Body of pancreas (tissue), 4 donors: ENCODE measurements around the gene RIPOR2. TPM values are rescaled to one million over a fixed set of nuclear protein-coding genes. Genes with fewer than 3 reads are reported as not detected.

Experiments used
- ATAC-seq: fragments of 150-250 bp; one replicate; pipeline ENCODE4 v1.9.1; 2016
- DNase-seq, 4 donors: peaks; one replicate each; pipeline ENCODE4 v3.0.0-alpha.2; 2019
- H3K27ac ChIP-seq, 4 donors: fragments of 200-600 bp; sonication (generic); 1 replicate in 3 of 4; 2 replicates in 1 of 4; pipeline versions ENCODE4 v1.5.1 to v1.6.1; 2016 to 2019; ENCODE audit warnings: mild to moderate bottlenecking in 1 of 4, mixed read lengths in 1 of 4, moderate library complexity in 1 of 4
- H3K27me3 ChIP-seq, 2 donors: fragments of 200-600 bp; sonication (generic); one replicate each; pipeline ENCODE4 v1.6.0; 2016; ENCODE audit warnings: mild to moderate bottlenecking in 1 of 2
- H3K36me3 ChIP-seq, 2 donors: fragments of 200-600 bp; sonication (generic); replicated peaks in 1 of 2; 2 replicates each; pipeline ENCODE4 v1.5.1; 2016; ENCODE audit warnings: low read depth in 2 of 2; ENCODE audit not compliant: insufficient read depth in 1 of 2
- H3K4me1 ChIP-seq: fragments of 200-600 bp; sonication (generic); one replicate; pipeline ENCODE4 v1.6.0; 2016
- H3K4me3 ChIP-seq, 2 donors: fragments of 200-600 bp; sonication (generic); 1 replicate in 1 of 2; 2 replicates in 1 of 2; pipeline ENCODE4 v1.5.1; 2016 to 2019
- H3K9me3 ChIP-seq, 3 donors: fragments of 200-600 bp; sonication (generic); 1 replicate in 2 of 3; 2 replicates in 1 of 3; pipeline ENCODE4 v1.5.1; 2016
- CTCF ChIP-seq, 7 experiments: fragments of 450-650 bp in 4 of 7; fragments of 200-600 bp in 3 of 7; sonication (generic) in 3 of 7; IDR thresholded peaks; one replicate each; pipeline ENCODE4 v1.5.1; 2016 to 2019; ENCODE audit warnings: antibody characterized with exemption in 7 of 7
- POLR2A ChIP-seq, 3 donors: fragments of 450-650 bp; IDR thresholded peaks; one replicate each; pipeline ENCODE4 v1.6.1; 2016; ENCODE audit warnings: antibody characterized with exemption in 3 of 3, mild to moderate bottlenecking in 2 of 3
- WGBS, 2 donors: methylation state at CpG; one replicate each; pipeline ENCODE4 v1.1.5; 2017; 5-methylcytosine and 5-hydroxymethylcytosine counted together
- intact Hi-C: fragments of 100-400 bp; cut with DNase I; formaldehyde crosslinking; loops from one replicate; pipeline ENCODE4 v1.15.1; 2023
- total RNA-seq, 2 donors: library from RNA; depleted of rRNA; stranded (reverse); fragments of >200 nt; gene quantifications; one replicate each; pipeline ENCODE4 v1.1.0, GENCODE V29; 2016

The RIPOR2 gene
- total RNA-seq, 2 donors from 2014 or later: 1.3 to 1.6 TPM

DNA sequence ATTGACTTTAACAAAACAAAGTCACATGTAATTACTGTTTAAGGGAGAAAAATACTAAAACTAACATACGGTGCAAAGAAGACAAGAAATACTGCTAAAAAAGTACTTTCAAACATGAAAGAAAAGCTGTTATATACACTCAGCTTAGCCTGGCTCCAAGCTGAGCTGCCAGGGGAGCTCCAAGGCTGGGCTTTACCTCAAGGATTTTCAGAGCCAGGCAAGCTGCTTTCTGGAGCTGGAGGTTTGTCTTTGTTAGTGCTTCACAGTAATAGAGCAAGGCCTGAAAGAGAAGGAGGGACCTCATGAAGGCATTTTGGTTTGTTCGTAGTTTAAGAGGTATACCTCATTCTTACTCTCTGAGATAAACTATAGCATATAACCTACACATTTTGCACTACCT, 117.4 kb downstream of the RIPOR2 start:
- WGBS, 2 donors: 62 to 68% methylated on average over 2 of the region's 2 CpGs
- DNase-seq (no peak), ATAC-seq (no peak)
- Histone ChIP-seq H3K9me3 (no peaks in the 10 kb centered on the region), H3K4me3 (no peak overlapping the region), H3K27ac (peak overlapping the region in 1 of 4 donors; percentile 5), H3K36me3 (no peaks in the 10 kb centered on the region), H3K4me1 (no peaks in the 10 kb centered on the region), H3K27me3 (no peaks in the 10 kb centered on the region)
- no peak for TF ChIP-seq POLR2A (IDR thresholded peaks at IDR 0.05)
- TF ChIP-seq CTCF (IDR thresholded peaks at IDR 0.05): no peak
- intact Hi-C loops: no loop called here

DNA sequence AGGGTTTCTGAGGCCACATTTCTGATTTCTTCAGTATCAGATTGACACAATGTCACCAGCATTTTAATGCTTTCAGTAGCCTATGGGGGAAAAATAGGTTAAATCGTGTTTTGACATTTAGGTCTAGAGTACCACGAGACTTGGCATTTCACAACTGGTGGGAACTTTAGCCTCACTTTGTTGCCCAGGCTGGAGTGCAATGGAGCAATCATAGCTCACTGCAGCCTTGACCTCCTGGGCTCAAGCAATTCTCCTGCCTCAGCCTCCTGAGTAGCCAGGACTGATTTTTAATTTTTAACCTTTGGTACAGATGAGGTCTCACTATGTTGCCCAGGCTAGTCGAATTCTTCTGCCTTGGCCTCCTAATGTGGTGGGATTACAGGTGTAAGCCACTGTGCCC, 126.0 kb downstream of the RIPOR2 start:
- ATAC-seq (no peak), DNase-seq (no peak)
- H3K27ac ChIP-seq: no peak overlapping the region
- intact Hi-C loops: no loop called here
- 76 to 86% methylated on average over 2 to 3 of the region's 3 CpGs for WGBS, 2 donors
- no peak for TF ChIP-seq POLR2A (IDR thresholded peaks at IDR 0.05)
- no peak for TF ChIP-seq CTCF (IDR thresholded peaks at IDR 0.05)
- H3K9me3 ChIP-seq: no peaks in the 10 kb centered on the region
- H3K4me3 ChIP-seq: no peak overlapping the region
- no peaks in the 10 kb centered on the region for H3K36me3 ChIP-seq
- no peaks in the 10 kb centered on the region for H3K4me1 ChIP-seq
- no peaks in the 10 kb centered on the region for H3K27me3 ChIP-seq

GRCh38 chr6:24807584-24807983, 128.2 kb downstream of the RIPOR2 start:
- no peak overlapping the region for H3K27ac ChIP-seq
- no peaks in the 10 kb centered on the region for H3K27me3 ChIP-seq
- no peaks in the 10 kb centered on the region for H3K9me3 ChIP-seq
- ATAC-seq: no peak
- TF ChIP-seq POLR2A (IDR thresholded peaks at IDR 0.05) (no peak), CTCF (IDR thresholded peaks at IDR 0.05) (no peak)
- intact Hi-C loops: no loop called here
- WGBS, 2 donors: 95 to 100% methylated on average over 3 of the region's 3 CpGs
- H3K36me3 ChIP-seq: no peaks in the 10 kb centered on the region
- H3K4me3 ChIP-seq: no peak overlapping the region
- H3K4me1 ChIP-seq: peaks cover 12% of the 10 kb centered on the region
- no peak for DNase-seq

DNA sequence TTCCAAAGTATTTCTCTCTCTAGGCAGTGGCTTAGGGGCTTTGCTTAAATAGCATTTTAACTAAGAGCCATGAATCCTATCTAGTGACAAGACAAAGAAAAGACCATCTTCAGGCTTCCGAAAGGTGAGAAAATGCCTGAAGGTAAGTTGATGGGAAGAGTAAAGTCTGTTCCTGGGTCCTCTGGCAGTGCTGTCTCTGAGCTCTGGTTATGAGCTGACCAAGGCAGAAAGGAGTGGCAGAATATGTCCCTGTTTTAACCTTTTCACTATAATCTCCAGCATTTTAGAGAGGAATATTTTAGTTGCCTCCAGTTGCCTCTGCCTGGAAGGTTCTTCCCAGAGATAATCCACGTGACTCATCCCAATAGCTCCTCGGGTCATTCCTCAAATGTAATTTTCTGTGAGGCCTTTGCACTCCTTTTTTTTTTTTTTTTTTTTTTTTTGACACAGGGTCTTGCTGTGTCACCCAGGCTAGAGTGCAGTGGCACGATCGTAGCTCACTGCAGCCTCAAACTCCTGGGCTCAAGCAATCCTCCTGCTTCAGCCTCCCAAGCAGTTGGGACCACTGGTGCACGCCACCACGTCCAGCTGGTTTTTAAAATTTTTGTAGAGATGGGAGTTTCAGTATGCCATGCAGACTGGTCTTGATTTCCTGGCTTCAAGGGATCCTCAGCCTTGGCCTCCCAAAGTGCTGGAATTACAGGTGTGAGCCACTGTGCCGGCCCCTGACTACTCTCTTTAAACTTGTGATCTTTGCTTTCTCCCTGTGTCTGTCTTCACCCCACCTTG, 133.3 kb downstream of the RIPOR2 start:
- Histone ChIP-seq H3K27me3 (no peaks in the 10 kb centered on the region), H3K4me3 (no peak overlapping the region), H3K36me3 (no peaks in the 10 kb centered on the region), H3K9me3 (no peaks in the 10 kb centered on the region), H3K27ac (peak overlapping the region in 2 of 4 donors; percentile 50 to 62), H3K4me1 (peaks cover 32% of the 10 kb centered on the region)
- ATAC-seq: peak; percentile 15
- 79 to 88% methylated on average over 8 of the region's 8 CpGs for WGBS, 2 donors
- TF ChIP-seq CTCF (IDR thresholded peaks at IDR 0.05): no peak
- TF ChIP-seq POLR2A (IDR thresholded peaks at IDR 0.05): no peak
- intact Hi-C loops: no loop called here
- DNase-seq: no peak

DNA sequence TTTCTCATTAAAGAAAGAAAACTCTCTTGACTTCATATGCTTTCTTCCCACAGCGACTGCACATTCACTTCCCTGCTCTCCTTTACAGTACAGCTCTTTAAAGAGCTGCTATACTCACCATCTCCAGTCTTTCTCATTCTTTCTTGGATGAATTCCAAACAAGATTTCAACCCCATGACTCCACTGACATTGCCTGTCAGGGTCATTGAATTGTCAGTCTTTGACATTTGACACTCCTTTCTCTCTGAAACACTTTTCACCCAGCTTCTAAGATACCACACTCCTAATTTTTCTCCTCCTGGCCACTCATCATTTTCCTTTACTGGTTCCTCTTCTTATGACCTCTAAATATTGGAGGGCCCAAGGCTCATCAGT, 136.2 kb downstream of the RIPOR2 start:
- Histone ChIP-seq H3K36me3 (no peaks in the 10 kb centered on the region), H3K9me3 (no peaks in the 10 kb centered on the region), H3K4me3 (no peak overlapping the region), H3K4me1 (peaks cover 32% of the 10 kb centered on the region), H3K27me3 (no peaks in the 10 kb centered on the region), H3K27ac (no peak overlapping the region)
- WGBS, 2 donors: 36 to 43% methylated on average over 1 of the region's 1 CpG
- TF ChIP-seq CTCF (IDR thresholded peaks at IDR 0.05): no peak
- no peak for TF ChIP-seq POLR2A (IDR thresholded peaks at IDR 0.05)
- DNase-seq (no peak), ATAC-seq (no peak)
- intact Hi-C loops: no loop called here
